ENCODE measurements around the gene TLE1. TPM values are rescaled to one million over a fixed set of nuclear protein-coding genes. Genes with fewer than 3 reads are reported as not detected.

The TLE1 gene
- total and polyA plus RNA-seq, 8 donors = 23.7 to 136 (median 58.7) TPM

GRCh38 chr9:81684635-81685034, 4.7 kb downstream of the TLE1 start:
- Histone ChIP-seq H3K4me1 (peaks cover 42 to 72% (median 63%) of the 10 kb centered on the region in 4 donors), H3K36me3 (peaks cover 0 to 36% (median 15%) of the 10 kb centered on the region in 4 donors), H3K27me3 (peaks cover 0 to 9% (median 0%) of the 10 kb centered on the region in 3 donors), H3K27ac (peak overlapping the region in 1 of 5 donors; percentile 6), H3K9me3 (no peaks in the 10 kb centered on the region), H3K4me3 (peak overlapping the region in 1 of 4 donors; percentile 91)
- intact Hi-C loops (cut with DNase I; ENCODE audit: low total_unique reads) = no loop called here
- TF ChIP-seq POLR2A (IDR thresholded peaks at IDR 0.05) (no peak), EP300 (IDR thresholded peaks at IDR 0.05) (no peak), POLR2AphosphoS5 (IDR thresholded peaks at IDR 0.05) (no peak), CTCF (IDR thresholded peaks at IDR 0.05) (no peak)
- 59 to 75% (median 61%) methylated on average over 4 of the region's 4 CpGs for WGBS, 5 donors
- no peak for DNase-seq

- Histone ChIP-seq H3K4me3 (peak overlapping the region in 3 of 4 donors; percentile 6 to 19 (median 7)), H3K9me3 (no peaks in the 10 kb centered on the region), H3K27me3 (peaks cover 0 to 9% (median 0%) of the 10 kb centered on the region in 3 donors), H3K27ac (peak overlapping the region in 3 of 5 donors; percentile 29 to 43 (median 35)), H3K4me1 (peaks cover 42 to 79% (median 65%) of the 10 kb centered on the region in 4 donors), H3K36me3 (peaks cover 0 to 42% (median 19%) of the 10 kb centered on the region in 4 donors)
- no peak for DNase-seq
- no peak for TF ChIP-seq POLR2A (IDR thresholded peaks at IDR 0.05)
- no peak for TF ChIP-seq CTCF (IDR thresholded peaks at IDR 0.05)
- TF ChIP-seq POLR2AphosphoS5 (IDR thresholded peaks at IDR 0.05) = no peak
- intact Hi-C loops (cut with DNase I; ENCODE audit: low total_unique reads) = no loop called here
- 46 to 78% (median 60%) methylated on average over 3 of the region's 3 CpGs for WGBS, 5 donors
Measured at GRCh38 chr9:81683704-81684103, 5.6 kb downstream of the TLE1 start.

GRCh38 chr9:81683238-81683637, 6.1 kb downstream of the TLE1 start:
- peaks cover 0 to 8% (median 0%) of the 10 kb centered on the region in 3 donors for H3K27me3 ChIP-seq
- TF ChIP-seq EP300 (IDR thresholded peaks at IDR 0.05) = no peak
- no peak for TF ChIP-seq POLR2A (IDR thresholded peaks at IDR 0.05)
- no peak for TF ChIP-seq CTCF (IDR thresholded peaks at IDR 0.05)
- no peak for TF ChIP-seq POLR2AphosphoS5 (IDR thresholded peaks at IDR 0.05)
- peaks cover 42 to 84% (median 66%) of the 10 kb centered on the region in 4 donors for H3K4me1 ChIP-seq
- H3K27ac ChIP-seq = peak overlapping the region in 4 of 5 donors; percentile 29 to 62 (median 39)
- intact Hi-C loops (cut with DNase I; ENCODE audit: low total_unique reads) = no loop called here
- DNase-seq = no peak
- 42 to 62% (median 46%) methylated on average over 3 of the region's 3 CpGs for WGBS, 5 donors
- no peaks in the 10 kb centered on the region for H3K9me3 ChIP-seq
- peaks cover 0 to 47% (median 24%) of the 10 kb centered on the region in 4 donors for H3K36me3 ChIP-seq
- peak overlapping the region in 3 of 4 donors; percentile 6 to 19 (median 7) for H3K4me3 ChIP-seq

- Histone ChIP-seq H3K27ac (peak overlapping the region in 4 of 5 donors; percentile 29 to 62 (median 39)), H3K27me3 (peaks cover 0 to 4% (median 0%) of the 10 kb centered on the region in 3 donors), H3K4me3 (peak overlapping the region in 3 of 4 donors; percentile 6 to 19 (median 7)), H3K9me3 (no peaks in the 10 kb centered on the region), H3K36me3 (peaks cover 0 to 50% (median 27%) of the 10 kb centered on the region in 4 donors), H3K4me1 (peaks cover 42 to 85% (median 69%) of the 10 kb centered on the region in 4 donors)
- DNase-seq = peak; percentile 65 to 81
- TF ChIP-seq POLR2AphosphoS5 (IDR thresholded peaks at IDR 0.05) (peak in 2 of 3 donors; percentile 73 to 81), POLR2A (IDR thresholded peaks at IDR 0.05) (no peak)
- 7 to 24% (median 12%) methylated on average over 8 of the region's 8 CpGs for WGBS, 5 donors
- intact Hi-C loops (cut with DNase I; ENCODE audit: low total_unique reads) = no loop called here
Measured at GRCh38 chr9:81682797-81683196, 6.5 kb downstream of the TLE1 start.

- Histone ChIP-seq H3K27me3 (no peaks in the 10 kb centered on the region), H3K27ac (peak overlapping the region in 3 of 5 donors; percentile 9 to 62 (median 35)), H3K4me3 (peak overlapping the region in 1 of 4 donors; percentile 6), H3K4me1 (peaks cover 42 to 85% (median 69%) of the 10 kb centered on the region in 4 donors), H3K9me3 (no peaks in the 10 kb centered on the region), H3K36me3 (peaks cover 0 to 51% (median 29%) of the 10 kb centered on the region in 4 donors)
- intact Hi-C loops (cut with DNase I; ENCODE audit: low total_unique reads) = no loop called here
- TF ChIP-seq POLR2AphosphoS5 (IDR thresholded peaks at IDR 0.05) (no peak), POLR2A (IDR thresholded peaks at IDR 0.05) (no peak), CTCF (IDR thresholded peaks at IDR 0.05) (no peak), EP300 (IDR thresholded peaks at IDR 0.05) (no peak)
- 76 to 93% (median 88%) methylated on average over 4 of the region's 4 CpGs for WGBS, 5 donors
- DNase-seq = no peak
Measured at GRCh38 chr9:81682177-81682576, 7.2 kb downstream of the TLE1 start.

Measured in stomach (tissue), 9 donors.